HG03060 (cell line): ENCODE measurements around the gene HECW1.
"Not testable (repeated sequence)": the region's sequence is repeated elsewhere in the genome, so short reads cannot be mapped to it uniquely, and the experiment has no call there.

Experiments
- ATAC-seq: cut with Tn5 transposase; IDR thresholded peaks from one replicate; pipeline ENCODE4 v1.9.1; 2021; ENCODE audit warnings: low read depth, moderate number of reproducible peaks; ENCODE audit not compliant: unreplicated experiment

Gene HECW1

GRCh38 chr7:43112459-43112940 lies at the start of gene HECW1:
TSS of gene HECW1 (plus strand) at chr7:43112647. CDS start at chr7:43243906, 131,259 bp downstream.
- ATAC-seq, result no peak

DNA sequence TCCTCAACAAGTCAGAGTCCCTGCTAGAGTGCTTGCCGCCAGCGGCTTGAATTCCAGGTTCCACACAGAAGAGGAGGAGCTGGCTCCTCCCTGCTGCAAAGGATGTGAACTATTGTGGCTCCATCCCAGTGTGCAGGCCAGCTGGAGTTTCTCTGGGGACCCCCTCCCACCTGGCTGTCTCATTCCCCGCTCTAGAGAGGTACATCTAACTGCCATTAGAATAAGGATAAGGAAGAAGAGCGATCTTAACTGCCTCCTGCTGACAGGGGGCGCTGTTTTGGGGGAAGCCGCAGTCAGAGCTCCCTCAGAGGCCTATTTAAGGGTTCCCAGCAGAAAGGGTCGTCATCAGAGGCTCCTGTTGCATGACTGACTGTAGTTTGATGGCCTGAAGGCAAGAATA lies 40.8 kb upstream of the HECW1 start:
- no peak for ATAC-seq

GRCh38 chr7:43072530-43072929 lies 39.9 kb upstream of the HECW1 start:
- no peak for ATAC-seq

GRCh38 chr7:43073811-43074210 lies 38.6 kb upstream of the HECW1 start:
- ATAC-seq, result not testable (repeated sequence)

DNA sequence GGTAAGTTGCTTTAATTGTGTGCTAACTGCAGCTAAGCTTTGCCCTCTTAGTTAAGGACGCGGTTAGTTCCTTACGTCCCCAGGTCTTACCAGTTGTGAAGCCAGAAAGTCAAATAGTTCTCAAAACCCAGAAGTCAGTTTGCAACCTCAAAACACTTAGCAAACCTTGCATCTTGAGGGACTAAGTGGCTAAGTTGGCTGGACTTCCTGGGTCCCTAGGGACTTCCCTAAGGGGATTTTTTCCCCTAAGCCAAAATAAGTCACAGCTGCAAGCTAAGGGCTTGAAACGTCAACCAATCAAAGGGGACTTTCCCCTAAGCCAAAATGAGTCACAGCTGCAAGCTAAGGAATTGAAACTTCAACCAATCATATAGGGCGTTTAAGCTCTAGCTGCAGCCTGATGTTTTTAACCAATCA lies 36.2 kb upstream of the HECW1 start:
- ATAC-seq, result no peak

GRCh38 chr7:43076606-43077005 lies 35.8 kb upstream of the HECW1 start:
- no peak for ATAC-seq

DNA sequence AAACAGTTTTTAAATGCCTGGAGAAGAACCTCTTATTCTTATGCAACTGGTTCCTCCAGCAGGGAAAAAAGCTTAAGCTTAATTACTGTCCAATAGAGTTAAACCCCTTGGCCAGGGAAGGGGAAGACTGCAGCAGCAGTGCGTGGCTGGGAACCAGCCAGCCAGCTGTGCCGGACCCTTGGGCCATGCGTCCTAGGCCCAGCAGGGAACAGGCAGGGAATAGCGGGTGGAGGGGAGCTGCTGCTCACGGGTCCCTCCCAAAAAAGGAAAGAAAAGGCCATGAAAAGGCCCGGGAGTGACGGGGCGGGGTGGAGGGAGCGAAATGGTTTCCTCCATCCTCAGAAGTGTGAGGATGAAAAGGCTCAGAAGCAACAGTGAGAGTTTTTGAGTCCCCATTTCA lies 35.2 kb upstream of the HECW1 start:
- ATAC-seq, result no peak

- no peak for ATAC-seq
Measured at GRCh38 chr7:43077732-43078391, 34.6 kb upstream of the HECW1 start.

DNA sequence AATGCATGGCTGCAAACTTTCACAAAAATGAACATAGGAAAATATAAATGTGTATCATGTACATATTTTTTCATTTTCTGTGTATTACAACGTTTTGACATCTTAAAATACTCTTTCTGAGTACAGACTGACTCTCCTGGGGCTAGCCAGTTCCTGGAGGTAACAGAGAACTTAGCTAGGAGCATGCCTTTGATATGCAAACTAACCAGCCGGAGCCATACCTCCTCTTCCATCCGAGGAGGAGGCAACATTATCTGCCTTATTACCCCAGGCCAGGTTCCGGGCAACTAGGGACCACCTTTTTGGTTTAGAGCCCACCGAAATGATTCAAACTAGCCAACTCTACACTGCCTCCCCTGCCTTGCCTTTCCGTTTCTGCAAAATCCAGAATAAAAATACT lies 33.7 kb upstream of the HECW1 start:
- ATAC-seq, result no peak

DNA sequence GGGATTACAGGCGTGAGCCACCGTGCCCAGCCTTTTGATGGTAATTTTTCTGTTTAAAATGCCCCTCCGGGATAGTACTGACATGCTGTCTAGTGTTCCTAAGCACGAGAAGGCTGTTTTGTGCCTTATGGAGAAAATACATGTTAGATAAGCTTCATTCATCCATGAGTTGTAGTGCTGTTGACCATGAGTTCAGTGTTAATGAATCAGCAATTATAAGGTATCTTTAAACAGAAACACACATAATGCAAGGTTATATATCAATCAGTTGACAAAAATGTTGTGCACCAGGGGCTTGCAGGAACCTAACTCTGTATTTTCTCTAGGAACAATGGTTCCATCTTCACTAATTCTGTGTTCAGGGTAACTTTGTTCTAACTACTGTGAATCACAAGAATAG lies 30.8 kb upstream of the HECW1 start:
- ATAC-seq, result no peak

- no peak for ATAC-seq
Measured at GRCh38 chr7:43083106-43083505, 29.3 kb upstream of the HECW1 start.

DNA sequence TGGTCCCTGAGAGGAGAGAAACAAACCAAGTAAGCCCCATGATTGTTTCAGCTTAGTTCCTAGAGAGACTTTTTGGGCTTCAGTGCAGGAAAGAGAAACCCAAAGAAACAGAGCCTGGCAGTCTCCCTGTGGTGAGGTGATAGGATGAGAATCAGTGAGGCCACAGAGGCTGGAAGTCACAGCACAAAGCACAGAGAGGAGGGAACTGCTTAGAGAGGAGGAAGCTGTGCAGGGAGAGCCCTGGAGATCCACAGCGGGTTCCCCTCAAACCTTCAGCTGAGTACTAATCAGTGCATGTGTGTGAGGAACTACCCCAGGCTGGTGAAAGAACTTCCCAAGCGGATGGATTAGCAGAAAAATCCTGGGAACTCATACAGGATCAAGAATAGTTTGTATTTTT lies 27.4 kb upstream of the HECW1 start:
- ATAC-seq, result no peak

DNA sequence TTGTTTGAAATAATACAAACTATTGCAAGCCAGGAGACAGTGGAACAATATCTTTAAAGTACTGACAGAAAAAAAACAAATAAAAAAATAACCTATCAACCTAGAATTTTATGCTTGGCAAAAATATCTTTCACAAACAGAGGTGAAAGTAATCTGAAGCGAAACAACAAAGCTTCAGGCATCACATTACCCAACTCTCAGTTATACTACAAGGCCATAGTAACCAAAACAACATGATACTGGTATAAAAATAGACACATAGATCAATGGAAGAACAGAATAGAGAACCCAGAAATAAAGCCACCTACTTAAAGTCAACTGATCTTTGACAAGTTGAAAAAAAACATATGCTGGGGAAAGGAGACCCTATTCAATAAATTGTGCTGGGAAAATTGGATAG lies 26.5 kb upstream of the HECW1 start:
- ATAC-seq, result no peak

DNA sequence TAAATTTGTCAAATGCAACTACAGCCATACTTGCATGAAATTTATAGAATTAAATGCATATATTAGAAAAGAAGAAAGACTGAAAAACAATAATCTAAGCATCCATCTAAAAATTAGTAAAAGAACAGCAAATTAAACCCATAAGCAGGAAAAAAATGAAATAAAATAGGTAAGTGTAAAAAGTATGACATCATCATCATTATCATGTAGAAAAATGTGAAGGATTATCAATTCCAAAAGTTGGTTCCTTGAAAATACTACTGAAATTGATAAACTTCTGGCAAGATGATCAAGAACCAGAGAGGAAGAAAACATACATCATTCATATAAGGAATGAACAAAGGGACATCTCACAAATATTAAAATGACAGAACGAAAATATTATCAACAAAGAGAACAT lies 19.6 kb upstream of the HECW1 start:
- no peak for ATAC-seq

GRCh38 chr7:43096875-43097274 lies 15.6 kb upstream of the HECW1 start:
- no peak for ATAC-seq

GRCh38 chr7:43099750-43100149 lies 12.7 kb upstream of the HECW1 start:
- ATAC-seq, result no peak

- no peak for ATAC-seq
Measured at GRCh38 chr7:43104874-43105520, 7.5 kb upstream of the HECW1 start.

GRCh38 chr7:43105521-43106120 lies 6.8 kb upstream of the HECW1 start:
- ATAC-seq, result no peak

DNA sequence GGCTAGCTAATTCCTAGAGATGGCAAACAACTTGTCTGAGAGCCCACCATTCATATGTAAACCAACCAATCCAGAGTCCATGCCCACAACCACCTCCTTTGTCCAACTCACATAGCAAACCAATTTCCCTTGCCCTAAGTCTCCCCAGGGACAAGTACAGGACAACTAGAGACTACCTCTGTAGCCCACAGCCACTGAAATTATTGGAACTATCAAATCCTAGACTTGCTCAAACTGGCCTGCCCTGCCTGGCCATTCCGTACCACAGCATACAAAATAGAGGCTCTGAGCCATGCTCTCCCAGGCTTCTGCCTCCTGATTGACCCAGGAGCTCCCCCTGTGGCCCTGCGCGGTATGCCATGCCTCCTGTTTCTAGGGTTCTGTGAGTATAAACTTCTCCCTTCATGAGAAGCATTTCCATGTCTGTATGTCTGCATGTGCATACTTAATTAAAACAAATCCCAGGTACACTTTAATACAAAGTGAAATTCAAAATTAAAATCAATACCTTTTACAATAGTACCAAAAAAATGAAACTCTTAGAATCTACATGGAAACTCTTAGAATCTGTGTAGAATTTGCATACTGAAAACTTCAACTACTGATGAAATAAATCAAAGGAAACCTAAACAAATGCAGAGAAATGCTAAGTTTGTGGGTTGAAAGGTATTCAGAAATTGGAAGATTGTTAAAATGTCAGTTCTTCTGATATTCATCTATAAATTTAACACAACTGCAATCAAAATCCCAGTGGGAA lies 4.0 kb upstream of the HECW1 start:
- peak; percentile 90 for ATAC-seq

GRCh38 chr7:43110791-43111535 lies 1.5 kb upstream of the HECW1 start:
- ATAC-seq, result no peak
